Activated T-cell treated with anti-CD3 and anti-CD28 coated beads, Interleukin-2, amount 50 U/mL, for 72 hours (primary cell): Measurements from ENCODE around the gene KLC4. TPM values are rescaled to one million over a fixed set of nuclear protein-coding genes. Genes with fewer than 3 reads are reported as not detected.

Experiments used
- ATAC-seq, 2 donors: fragments of 150-1000 bp; cut with Tn5 transposase; replicated peaks in 1 of 2; 2 replicates each; pipeline ENCODE4 v1.10.0; 2021; ENCODE audit warnings: moderate library complexity in 2 of 2, mild to moderate bottlenecking in 1 of 2
- DNase-seq, 2 donors: peaks; one replicate each; pipeline ENCODE4 v3.0.0; 2021 to 2022; ENCODE audit warnings: mixed read lengths in 1 of 2
- H3K27ac Mint-ChIP-seq: one replicate; pipeline ENCODE4 v1.8.0; 2022; ENCODE audit warnings: mild to moderate bottlenecking, moderate library complexity, mixed read lengths
- H3K27me3 Mint-ChIP-seq: one replicate; pipeline ENCODE4 v1.8.0; 2022; ENCODE audit warnings: low read depth, mixed read lengths
- H3K36me3 Mint-ChIP-seq, 2 donors: one replicate each; pipeline ENCODE4 v1.8.0; 2022; ENCODE audit warnings: mixed read lengths in 2 of 2, mild to moderate bottlenecking in 1 of 2; ENCODE audit not compliant: insufficient read depth in 2 of 2
- H3K4me1 Mint-ChIP-seq: one replicate; pipeline ENCODE4 v1.8.0; 2022; ENCODE audit warnings: low read depth, mixed read lengths
- H3K4me3 Mint-ChIP-seq, 2 donors: one replicate each; pipeline ENCODE4 v1.8.0; 2022; ENCODE audit warnings: mild to moderate bottlenecking in 2 of 2, mixed read lengths in 2 of 2, moderate library complexity in 2 of 2
- H3K9me3 Mint-ChIP-seq, 2 donors: one replicate each; pipeline ENCODE4 v1.8.0; 2022; ENCODE audit warnings: mixed read lengths in 2 of 2
- total RNA-seq, 2 donors: library from RNA; stranded (reverse); gene quantifications; one replicate each; pipeline ENCODE4 v1.2.3, GENCODE V29; 2022

Gene KLC4
- total RNA-seq, 2 donors from 2014 or later = 36.9 to 37.4 TPM

- peak overlapping the region; percentile 96 for H3K27ac Mint-ChIP-seq
- peak overlapping the region; percentile 90 to 94 for H3K4me3 Mint-ChIP-seq
- no peaks in the 10 kb centered on the region for H3K9me3 Mint-ChIP-seq
- no peaks in the 10 kb centered on the region for H3K27me3 Mint-ChIP-seq
- DNase-seq (no peak), ATAC-seq (no peak)
- peaks cover 43% of the 10 kb centered on the region for H3K4me1 Mint-ChIP-seq
- no peaks in the 10 kb centered on the region for H3K36me3 Mint-ChIP-seq
These were observed 763 bp downstream of the KLC4 start for GRCh38 chr6:43060034-43060754.

- Mint-ChIP-seq H3K4me3 (peak overlapping the region; percentile 90 to 94), H3K27ac (peak overlapping the region; percentile 10), H3K9me3 (no peaks in the 10 kb centered on the region), H3K4me1 (peaks cover 41% of the 10 kb centered on the region), H3K27me3 (no peaks in the 10 kb centered on the region), H3K36me3 (no peaks in the 10 kb centered on the region)
- no peak for ATAC-seq
- no peak for DNase-seq
These were observed 1.6 kb downstream of the KLC4 start for GRCh38 chr6:43060755-43061633.

GRCh38 chr6:43061861-43062260 is 2.4 kb downstream of the KLC4 start:
- no peak for ATAC-seq
- no peak for DNase-seq
- no peak overlapping the region for H3K27ac Mint-ChIP-seq
- H3K27me3 Mint-ChIP-seq = no peaks in the 10 kb centered on the region
- H3K4me1 Mint-ChIP-seq = peaks cover 39% of the 10 kb centered on the region
- no peaks in the 10 kb centered on the region for H3K9me3 Mint-ChIP-seq
- no peak overlapping the region for H3K4me3 Mint-ChIP-seq
- H3K36me3 Mint-ChIP-seq = peaks cover 0 to 2% of the 10 kb centered on the region in 2 donors

GRCh38 chr6:43062818-43063217 is 3.4 kb downstream of the KLC4 start:
- H3K4me3 Mint-ChIP-seq = no peak overlapping the region
- H3K4me1 Mint-ChIP-seq = peaks cover 36% of the 10 kb centered on the region
- ATAC-seq (no peak), DNase-seq (no peak)
- peaks cover 0 to 2% of the 10 kb centered on the region in 2 donors for H3K36me3 Mint-ChIP-seq
- no peaks in the 10 kb centered on the region for H3K9me3 Mint-ChIP-seq
- H3K27me3 Mint-ChIP-seq = no peaks in the 10 kb centered on the region
- no peak overlapping the region for H3K27ac Mint-ChIP-seq

- H3K27ac Mint-ChIP-seq = no peak overlapping the region
- DNase-seq (peak in 1 of 2 donors; percentile 18), ATAC-seq (peak; percentile 53 to 68)
- H3K9me3 Mint-ChIP-seq = no peaks in the 10 kb centered on the region
- no peaks in the 10 kb centered on the region for H3K27me3 Mint-ChIP-seq
- H3K4me1 Mint-ChIP-seq = no peaks in the 10 kb centered on the region
- H3K4me3 Mint-ChIP-seq = no peak overlapping the region
- peaks cover 2% of the 10 kb centered on the region in 2 donors for H3K36me3 Mint-ChIP-seq
These were observed 10.7 kb downstream of the KLC4 start for GRCh38 chr6:43070028-43070632.

GRCh38 chr6:43074847-43075669 is 15.6 kb downstream of the KLC4 start:
- Mint-ChIP-seq H3K27ac (no peak overlapping the region), H3K36me3 (peaks cover 0 to 2% of the 10 kb centered on the region in 2 donors), H3K27me3 (peaks cover 18% of the 10 kb centered on the region), H3K4me1 (no peaks in the 10 kb centered on the region), H3K9me3 (no peaks in the 10 kb centered on the region), H3K4me3 (peak overlapping the region; percentile 11 to 74)
- ATAC-seq (no peak), DNase-seq (no peak)

- Mint-ChIP-seq H3K9me3 (no peaks in the 10 kb centered on the region), H3K4me3 (peak within 1 kb of the TSS; percentile 70 to 81), H3K27ac (no peak within 1 kb of the TSS), H3K27me3 (peaks cover 21% of the 10 kb centered on the region), H3K4me1 (no peaks in the 10 kb centered on the region), H3K36me3 (peaks cover 0 to 2% of the 10 kb centered on the region in 2 donors)
- ATAC-seq (peak; percentile 77 to 83), DNase-seq (peak; percentile 32 to 46)
These were observed 16.4 kb downstream of the KLC4 start, which contains the start of gene PTK7 for GRCh38 chr6:43075670-43076463. TSS of gene PTK7 (plus strand) at chr6:43076314. CDS start at chr6:43076489, 175 bp downstream.

- Mint-ChIP-seq H3K27ac (no peak overlapping the region), H3K4me3 (peak overlapping the region; percentile 70 to 81), H3K4me1 (no peaks in the 10 kb centered on the region), H3K36me3 (peaks cover 0 to 2% of the 10 kb centered on the region in 2 donors), H3K27me3 (peaks cover 25% of the 10 kb centered on the region), H3K9me3 (no peaks in the 10 kb centered on the region)
- ATAC-seq (peak; percentile 28 to 43), DNase-seq (peak in 1 of 2 donors; percentile 11)
These were observed 17.3 kb downstream of the KLC4 start for GRCh38 chr6:43076464-43077332.

GRCh38 chr6:43077333-43077809 is 17.9 kb downstream of the KLC4 start:
- DNase-seq = no peak
- Mint-ChIP-seq H3K4me3 (peak overlapping the region; percentile 70 to 81), H3K27ac (no peak overlapping the region), H3K36me3 (peaks cover 0 to 2% of the 10 kb centered on the region in 2 donors), H3K4me1 (no peaks in the 10 kb centered on the region), H3K9me3 (no peaks in the 10 kb centered on the region), H3K27me3 (peaks cover 25% of the 10 kb centered on the region)
- no peak for ATAC-seq

- H3K4me3 Mint-ChIP-seq = no peak overlapping the region
- H3K4me1 Mint-ChIP-seq = no peaks in the 10 kb centered on the region
- peaks cover 25% of the 10 kb centered on the region for H3K27me3 Mint-ChIP-seq
- no peak overlapping the region for H3K27ac Mint-ChIP-seq
- ATAC-seq = no peak
- no peaks in the 10 kb centered on the region for H3K9me3 Mint-ChIP-seq
- no peaks in the 10 kb centered on the region for H3K36me3 Mint-ChIP-seq
- DNase-seq = no peak
These were observed 18.6 kb downstream of the KLC4 start for GRCh38 chr6:43077981-43078511.

GRCh38 chr6:43078691-43079090 is 19.3 kb downstream of the KLC4 start:
- H3K27ac Mint-ChIP-seq = no peak overlapping the region
- DNase-seq (no peak), ATAC-seq (no peak)
- no peaks in the 10 kb centered on the region for H3K4me1 Mint-ChIP-seq
- no peak overlapping the region for H3K4me3 Mint-ChIP-seq
- no peaks in the 10 kb centered on the region for H3K9me3 Mint-ChIP-seq
- peaks cover 25% of the 10 kb centered on the region for H3K27me3 Mint-ChIP-seq
- no peaks in the 10 kb centered on the region for H3K36me3 Mint-ChIP-seq
